ENCODE measurements around the gene ZSCAN5A.

- TF ChIP-seq CTCF (IDR thresholded peaks at IDR 0.05) (no peak), USF2 (CRISPR knock-in tag; IDR thresholded peaks at IDR 0.05) (no peak), ATF6 (CRISPR knock-in tag; IDR thresholded peaks at IDR 0.05) (no peak), RELA (CRISPR knock-in tag; IDR thresholded peaks at IDR 0.05; ENCODE audit: borderline replicate concordance) (no peak), ZBTB43 (CRISPR knock-in tag; IDR thresholded peaks at IDR 0.05) (no peak), RORB (CRISPR knock-in tag; IDR thresholded peaks at IDR 0.05) (no peak)
These were observed 112.7 kb downstream of the ZSCAN5A start, which contains the start of gene ZSCAN5C for GRCh38 chr19:56201973-56202372.

Data from WTC11 (cell line).